Esophagus muscularis mucosa (tissue), 4 donors: Measurements from ENCODE around the gene ASPSCR1. TPM values are rescaled to one million over a fixed set of nuclear protein-coding genes. Genes with fewer than 3 reads are reported as not detected.

Source experiments
- DNase-seq: peaks from one replicate; pipeline ENCODE4 v3.0.0-alpha.2; 2017; ENCODE audit errors: extremely low spot score
- H3K27ac ChIP-seq, 4 donors: fragments of 200-600 bp; sonication (generic); replicated peaks in 1 of 4; 1 replicate in 3 of 4; 2 replicates in 1 of 4; pipeline ENCODE4 v1.5.1; 2016 to 2019; ENCODE audit warnings: mild to moderate bottlenecking in 1 of 4
- H3K27me3 ChIP-seq, 4 donors: fragments of 200-600 bp; sonication (generic); one replicate each; pipeline versions ENCODE4 v1.5.1 to v1.6.0; 2016 to 2019
- H3K36me3 ChIP-seq, 4 donors: fragments of 200-600 bp; sonication (generic); one replicate each; pipeline ENCODE4 v1.5.1; 2016 to 2019
- H3K4me1 ChIP-seq, 4 donors: fragments of 200-600 bp; sonication (generic); one replicate each; pipeline ENCODE4 v1.5.1; 2016 to 2019
- H3K4me3 ChIP-seq, 4 donors: fragments of 200-600 bp; sonication (generic); 1 replicate in 2 of 4; 2 replicates in 2 of 4; pipeline ENCODE4 v1.5.1; 2016 to 2019; ENCODE audit warnings: mild to moderate bottlenecking in 4 of 4, moderate library complexity in 1 of 4
- H3K9me3 ChIP-seq, 4 donors: fragments of 200-600 bp; sonication (generic); 1 replicate in 3 of 4; 2 replicates in 1 of 4; pipeline ENCODE4 v1.5.1; 2016 to 2019
- EP300 ChIP-seq: sonication (generic); formaldehyde crosslinking; IDR thresholded peaks from one replicate; pipeline ENCODE4 v1.6.1; 2017; ENCODE audit warnings: antibody characterized with exemption
- POLR2A ChIP-seq: fragments of 450-650 bp; IDR thresholded peaks from one replicate; pipeline ENCODE4 v1.6.1; 2017; ENCODE audit warnings: antibody characterized with exemption, moderate library complexity, mild to moderate bottlenecking, low read depth
- POLR2AphosphoS5 ChIP-seq, 2 donors: sonication (generic); formaldehyde crosslinking; IDR thresholded peaks; one replicate each; pipeline ENCODE4 v1.6.1; 2017; ENCODE audit warnings: antibody characterized with exemption in 2 of 2
- WGBS: methylation state at CpG from one replicate; pipeline ENCODE4 v1.1.5; 2018; 5-methylcytosine and 5-hydroxymethylcytosine counted together
- intact Hi-C: fragments of 100-400 bp; cut with DNase I; formaldehyde crosslinking; loops from one replicate; pipeline ENCODE4 v1.15.1; 2023
- total RNA-seq, 4 donors: library from RNA; depleted of rRNA; stranded (reverse); fragments of >200 nt; gene quantifications; one replicate each; pipeline versions ENCODE4 v1.1.0 to v1.2.1, GENCODE V29; 2016
- TF ChIP-seq, protein P1 (sequence below), 3 experiments: fragments of 200-600 bp in 2 of 3; fragments of 450-650 bp in 1 of 3; sonication (generic) in 2 of 3; IDR thresholded peaks; one replicate each; pipeline ENCODE4 v1.5.1; 2017 to 2019; ENCODE audit warnings: antibody characterized with exemption in 3 of 3, mild to moderate bottlenecking in 2 of 3, moderate library complexity in 1 of 3

ASPSCR1 gene
- total RNA-seq, 4 donors from 2014 or later = 15.9 to 18.4 (median 17.3) TPM

GRCh38 chr17:81942167-81942553 lies 35.3 kb upstream of the ASPSCR1 start:
- no peaks in the 10 kb centered on the region for H3K36me3 ChIP-seq
- intact Hi-C loops = no loop called here
- WGBS = 46% methylated on average over 11 of the region's 12 CpGs
- H3K4me1 ChIP-seq = peaks cover 12 to 26% (median 22%) of the 10 kb centered on the region in 4 donors
- no peak for TF ChIP-seq POLR2A
- TF ChIP-seq EP300 = no peak
- no peak for TF ChIP-seq POLR2AphosphoS5 (IDR thresholded peaks at IDR 0.05)
- TF ChIP-seq, protein P1, sequence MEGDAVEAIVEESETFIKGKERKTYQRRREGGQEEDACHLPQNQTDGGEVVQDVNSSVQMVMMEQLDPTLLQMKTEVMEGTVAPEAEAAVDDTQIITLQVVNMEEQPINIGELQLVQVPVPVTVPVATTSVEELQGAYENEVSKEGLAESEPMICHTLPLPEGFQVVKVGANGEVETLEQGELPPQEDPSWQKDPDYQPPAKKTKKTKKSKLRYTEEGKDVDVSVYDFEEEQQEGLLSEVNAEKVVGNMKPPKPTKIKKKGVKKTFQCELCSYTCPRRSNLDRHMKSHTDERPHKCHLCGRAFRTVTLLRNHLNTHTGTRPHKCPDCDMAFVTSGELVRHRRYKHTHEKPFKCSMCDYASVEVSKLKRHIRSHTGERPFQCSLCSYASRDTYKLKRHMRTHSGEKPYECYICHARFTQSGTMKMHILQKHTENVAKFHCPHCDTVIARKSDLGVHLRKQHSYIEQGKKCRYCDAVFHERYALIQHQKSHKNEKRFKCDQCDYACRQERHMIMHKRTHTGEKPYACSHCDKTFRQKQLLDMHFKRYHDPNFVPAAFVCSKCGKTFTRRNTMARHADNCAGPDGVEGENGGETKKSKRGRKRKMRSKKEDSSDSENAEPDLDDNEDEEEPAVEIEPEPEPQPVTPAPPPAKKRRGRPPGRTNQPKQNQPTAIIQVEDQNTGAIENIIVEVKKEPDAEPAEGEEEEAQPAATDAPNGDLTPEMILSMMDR (IDR thresholded peaks at IDR 0.05) = no peak
- H3K27ac ChIP-seq = no peak overlapping the region
- DNase-seq = no peak
- no peak overlapping the region for H3K4me3 ChIP-seq
- no peaks in the 10 kb centered on the region for H3K9me3 ChIP-seq
- peaks cover 0 to 58% (median 12%) of the 10 kb centered on the region in 4 donors for H3K27me3 ChIP-seq

DNA sequence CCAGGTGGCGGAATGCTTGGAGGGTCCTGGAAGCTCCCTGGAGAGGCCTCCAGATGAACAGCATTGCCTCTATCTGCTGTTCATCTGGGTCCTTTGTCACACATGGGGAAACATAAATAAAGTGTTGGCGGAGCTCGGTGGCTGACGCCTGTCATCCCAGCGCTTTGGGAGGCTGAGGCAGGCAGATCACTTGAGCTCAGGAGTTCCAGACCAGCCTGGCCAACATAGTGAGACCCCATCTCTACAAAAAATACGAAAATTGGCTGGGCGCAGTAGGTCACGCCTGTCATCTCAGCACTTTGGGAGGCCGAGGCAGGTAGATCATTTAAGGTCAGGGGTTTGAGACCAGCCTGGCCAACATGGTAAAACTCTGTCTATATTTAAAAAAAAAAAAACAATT lies 32.6 kb upstream of the ASPSCR1 start:
- no peak for TF ChIP-seq POLR2A
- TF ChIP-seq, protein P1 (IDR thresholded peaks at IDR 0.05) = no peak
- TF ChIP-seq POLR2AphosphoS5 (IDR thresholded peaks at IDR 0.05) = no peak
- TF ChIP-seq EP300 = no peak
- 81% methylated on average over 9 of the region's 9 CpGs for WGBS
- no peak for DNase-seq
- H3K4me1 ChIP-seq = peaks cover 0 to 15% (median 11%) of the 10 kb centered on the region in 4 donors
- intact Hi-C loops = no loop called here
- H3K4me3 ChIP-seq = no peak overlapping the region
- no peaks in the 10 kb centered on the region for H3K36me3 ChIP-seq
- H3K9me3 ChIP-seq = no peaks in the 10 kb centered on the region
- peaks cover 0 to 52% (median 12%) of the 10 kb centered on the region in 4 donors for H3K27me3 ChIP-seq
- H3K27ac ChIP-seq = no peak overlapping the region

GRCh38 chr17:81947189-81947588 lies 30.2 kb upstream of the ASPSCR1 start, which contains the start of gene MYADML2:
TSS of gene MYADML2 (minus strand) at chr17:81947233. CDS start at chr17:81941741, 5,492 bp downstream.
- 89% methylated on average over 12 of the region's 13 CpGs for WGBS
- TF ChIP-seq, protein P1 (IDR thresholded peaks at IDR 0.05) = no peak
- no peak for TF ChIP-seq POLR2AphosphoS5 (IDR thresholded peaks at IDR 0.05)
- no peak for TF ChIP-seq EP300
- no peak for TF ChIP-seq POLR2A
- Histone ChIP-seq H3K9me3 (no peaks in the 10 kb centered on the region), H3K36me3 (no peaks in the 10 kb centered on the region), H3K4me1 (peaks cover 0 to under 1% (median 0%) of the 10 kb centered on the region in 4 donors), H3K27me3 (peaks cover 0 to 29% (median 6%) of the 10 kb centered on the region in 4 donors), H3K4me3 (no peak within 1 kb of the TSS), H3K27ac (no peak within 1 kb of the TSS)
- no peak for DNase-seq
- intact Hi-C loops = no loop called here

DNA sequence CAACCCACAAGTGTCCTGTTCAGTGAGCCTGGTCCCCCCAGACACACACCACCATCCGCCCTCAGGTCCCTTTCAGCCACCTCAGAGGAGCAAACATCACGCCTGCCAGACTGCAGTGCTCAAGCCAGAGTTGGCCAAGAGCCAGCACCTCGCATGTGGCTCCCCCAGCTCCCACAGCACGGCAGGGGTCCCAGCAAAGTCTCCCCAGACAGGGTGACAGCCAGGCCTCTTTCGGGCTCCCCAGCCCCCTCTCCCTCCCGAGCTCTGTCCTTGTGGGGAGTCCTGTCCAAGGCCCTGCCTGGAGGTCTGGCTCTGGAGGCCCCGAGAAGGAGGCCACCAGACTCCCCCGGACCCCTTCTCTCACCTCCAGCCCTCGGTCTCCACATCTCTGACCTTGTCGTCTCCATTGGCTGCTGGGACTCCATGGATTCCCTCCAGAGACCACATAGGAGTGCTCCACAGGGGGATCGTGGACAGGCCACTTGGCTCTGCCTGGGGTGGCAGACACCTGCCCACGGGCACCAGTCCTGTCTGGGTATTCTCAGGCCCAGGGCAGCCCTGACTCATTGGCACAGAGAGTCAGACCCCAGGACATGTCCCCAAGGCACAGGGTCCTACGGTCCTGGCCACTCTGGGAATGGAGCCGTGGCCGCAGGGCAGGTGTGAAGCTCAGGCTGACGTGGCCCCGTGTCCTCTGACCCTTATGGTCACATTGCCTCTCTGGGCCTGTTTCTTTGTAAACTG lies 28.6 kb upstream of the ASPSCR1 start:
- Histone ChIP-seq H3K4me3 (no peak overlapping the region), H3K9me3 (no peaks in the 10 kb centered on the region), H3K27me3 (peaks cover 0 to 29% (median under 1%) of the 10 kb centered on the region in 4 donors), H3K4me1 (no peaks in the 10 kb centered on the region), H3K36me3 (no peaks in the 10 kb centered on the region), H3K27ac (no peak overlapping the region)
- no peak for DNase-seq
- WGBS = 84% methylated on average over 11 of the region's 17 CpGs
- TF ChIP-seq POLR2AphosphoS5 (IDR thresholded peaks at IDR 0.05) (no peak), EP300 (no peak)
- intact Hi-C loops = no loop called here

DNA sequence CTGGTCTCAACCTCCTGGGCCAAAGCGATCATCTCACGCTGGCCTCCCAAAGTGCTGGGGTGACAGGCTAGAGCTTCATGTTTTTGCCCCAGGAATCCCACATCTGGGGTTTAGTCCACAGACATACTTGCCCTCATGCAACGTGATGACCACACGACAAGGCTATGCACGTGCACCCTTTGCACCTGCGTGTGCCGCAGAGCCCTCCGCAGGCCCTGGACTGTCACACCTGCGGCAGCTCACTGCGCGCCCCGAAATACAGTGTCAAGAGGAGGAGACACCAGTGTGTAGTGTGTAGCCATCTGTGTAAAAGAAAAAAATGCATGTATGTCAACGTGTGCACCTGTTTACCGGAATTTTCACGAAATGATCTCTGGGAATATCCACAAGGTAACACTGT lies 26.9 kb upstream of the ASPSCR1 start:
- WGBS = 90% methylated on average over 15 of the region's 15 CpGs
- no peak overlapping the region for H3K27ac ChIP-seq
- TF ChIP-seq EP300 (no peak), POLR2A (no peak), POLR2AphosphoS5 (IDR thresholded peaks at IDR 0.05) (no peak)
- TF ChIP-seq, protein P1 (IDR thresholded peaks at IDR 0.05) = no peak
- H3K4me1 ChIP-seq = no peaks in the 10 kb centered on the region
- no peaks in the 10 kb centered on the region for H3K9me3 ChIP-seq
- no peak overlapping the region for H3K4me3 ChIP-seq
- no peak for DNase-seq
- peaks cover 0 to 35% (median 3%) of the 10 kb centered on the region in 4 donors for H3K27me3 ChIP-seq
- intact Hi-C loops = loop anchor here (10.0 kb wide), 1 partner anchor 204 kb away; no protein-coding TSS in a partner anchor
- H3K36me3 ChIP-seq = no peaks in the 10 kb centered on the region
